ENCODE results near the gene PRDM7.
A peak's percentile ranks its signal among the peaks of the same experiment; 100 is the strongest.

PRDM7 gene

DNA sequence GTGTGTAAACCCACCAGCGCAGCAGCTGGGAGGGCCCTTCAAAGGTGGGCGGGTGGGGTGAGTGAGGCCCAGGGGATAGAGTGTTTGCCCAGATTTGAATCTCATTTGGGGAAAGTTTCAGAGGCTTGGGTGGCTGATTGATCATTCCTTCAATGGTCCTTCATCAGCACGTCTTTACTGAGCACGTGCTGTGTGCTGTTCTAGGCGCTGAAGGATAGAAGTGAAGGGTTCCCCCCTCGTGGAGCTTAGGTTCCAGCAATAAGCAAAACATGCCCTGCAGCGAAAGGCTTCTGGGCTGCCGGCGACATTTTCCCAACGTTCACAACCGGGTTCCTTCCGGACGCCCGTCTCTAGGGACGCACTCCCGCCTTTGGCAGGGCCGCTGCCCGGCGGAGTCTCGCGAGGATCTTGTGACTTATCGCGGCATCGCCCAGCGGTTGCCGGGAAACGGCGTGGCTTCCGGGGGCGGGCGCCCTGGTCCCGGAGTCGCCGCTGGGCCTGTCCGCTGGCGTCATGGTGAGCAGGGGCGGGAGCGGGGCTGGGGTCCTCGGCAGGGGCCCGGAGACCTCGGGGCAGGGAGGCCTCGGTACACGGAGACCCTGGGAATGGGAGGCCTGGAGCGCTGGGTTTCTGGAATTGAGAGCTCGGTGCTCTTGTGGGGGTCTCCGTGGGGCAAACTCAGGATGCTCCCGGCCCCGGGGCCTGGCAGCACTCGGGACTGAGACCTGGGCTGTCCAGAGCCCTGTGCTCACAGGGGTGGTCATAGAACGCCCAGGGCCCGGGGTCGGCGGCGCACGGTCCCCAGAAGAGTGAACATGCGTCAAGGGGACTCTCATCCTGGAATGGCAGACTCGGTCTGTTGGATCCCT lies 54.7 kb downstream of the PRDM7 start:
- H3K27ac ChIP-seq = peak overlapping the region; percentile 91
- TF ChIP-seq, protein P1, sequence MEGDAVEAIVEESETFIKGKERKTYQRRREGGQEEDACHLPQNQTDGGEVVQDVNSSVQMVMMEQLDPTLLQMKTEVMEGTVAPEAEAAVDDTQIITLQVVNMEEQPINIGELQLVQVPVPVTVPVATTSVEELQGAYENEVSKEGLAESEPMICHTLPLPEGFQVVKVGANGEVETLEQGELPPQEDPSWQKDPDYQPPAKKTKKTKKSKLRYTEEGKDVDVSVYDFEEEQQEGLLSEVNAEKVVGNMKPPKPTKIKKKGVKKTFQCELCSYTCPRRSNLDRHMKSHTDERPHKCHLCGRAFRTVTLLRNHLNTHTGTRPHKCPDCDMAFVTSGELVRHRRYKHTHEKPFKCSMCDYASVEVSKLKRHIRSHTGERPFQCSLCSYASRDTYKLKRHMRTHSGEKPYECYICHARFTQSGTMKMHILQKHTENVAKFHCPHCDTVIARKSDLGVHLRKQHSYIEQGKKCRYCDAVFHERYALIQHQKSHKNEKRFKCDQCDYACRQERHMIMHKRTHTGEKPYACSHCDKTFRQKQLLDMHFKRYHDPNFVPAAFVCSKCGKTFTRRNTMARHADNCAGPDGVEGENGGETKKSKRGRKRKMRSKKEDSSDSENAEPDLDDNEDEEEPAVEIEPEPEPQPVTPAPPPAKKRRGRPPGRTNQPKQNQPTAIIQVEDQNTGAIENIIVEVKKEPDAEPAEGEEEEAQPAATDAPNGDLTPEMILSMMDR (conservative IDR thresholded peaks at IDR 0.05) = no peak
- peak; percentile 47; the same call in 1 of the 2 replicates for TF ChIP-seq ZFX (IDR thresholded peaks at IDR 0.05)

DNA sequence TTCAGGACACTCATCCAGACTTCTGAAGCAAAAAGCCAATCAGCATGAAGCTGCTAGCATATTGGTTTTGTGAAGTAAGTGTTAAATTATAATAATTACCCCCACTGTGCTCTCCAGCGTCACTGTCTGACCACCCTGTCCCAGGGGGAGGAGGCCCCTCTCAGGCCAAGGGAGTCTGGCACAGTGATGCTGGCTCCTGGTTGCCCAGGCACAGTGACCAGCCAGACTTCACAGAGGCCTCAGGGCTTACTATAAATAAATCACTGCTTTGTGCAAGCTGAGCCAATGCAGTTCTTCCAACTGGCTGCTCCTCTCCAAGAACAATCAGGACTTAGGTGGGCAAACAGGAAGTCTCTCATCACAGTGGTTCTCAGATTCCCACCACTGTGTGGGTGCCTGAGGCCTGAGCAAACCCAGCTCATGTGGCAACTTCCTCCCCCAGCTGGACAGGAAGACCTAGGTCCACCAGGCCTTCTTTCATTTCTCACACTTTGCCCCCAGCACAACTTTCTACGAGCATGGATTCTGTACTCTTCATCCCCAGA lies 56.2 kb downstream of the PRDM7 start:
- TF ChIP-seq ZFX (IDR thresholded peaks at IDR 0.05) = no peak
- TF ChIP-seq, protein P1 (conservative IDR thresholded peaks at IDR 0.05) = no peak
- peak overlapping the region; percentile 91; the same call in 1 of the 2 replicates for H3K27ac ChIP-seq

DNA sequence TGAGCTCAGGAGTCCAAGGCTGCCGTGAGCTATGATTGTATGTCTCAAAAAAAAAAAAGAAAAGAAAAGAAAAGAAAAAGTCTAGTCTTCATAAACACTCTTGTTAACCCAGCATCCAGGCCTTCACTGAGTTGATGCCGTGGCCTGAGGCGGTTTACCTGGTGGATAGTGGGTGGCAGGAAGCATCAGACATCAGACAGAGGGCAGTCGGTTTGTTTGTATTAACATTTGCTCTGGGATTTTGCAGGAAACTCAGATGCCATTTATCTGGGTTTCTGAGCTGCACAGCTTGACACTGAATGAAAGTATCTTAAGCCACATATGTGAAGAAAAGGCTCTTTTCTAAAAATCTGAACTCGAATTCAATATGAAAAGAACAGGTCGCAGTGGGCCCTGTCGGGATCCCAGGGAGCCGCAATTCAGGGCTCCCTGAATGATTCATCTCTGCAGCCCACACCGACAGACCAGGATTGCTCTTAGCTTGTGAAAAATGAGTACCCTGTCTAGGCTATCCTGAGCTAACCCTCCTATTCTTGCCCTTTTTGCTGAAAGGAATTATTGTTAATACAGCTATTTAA lies 56.8 kb downstream of the PRDM7 start:
- TF ChIP-seq, protein P1 (conservative IDR thresholded peaks at IDR 0.05) = no peak
- TF ChIP-seq ZFX (IDR thresholded peaks at IDR 0.05) = no peak
- peak overlapping the region; percentile 91 for H3K27ac ChIP-seq

DNA sequence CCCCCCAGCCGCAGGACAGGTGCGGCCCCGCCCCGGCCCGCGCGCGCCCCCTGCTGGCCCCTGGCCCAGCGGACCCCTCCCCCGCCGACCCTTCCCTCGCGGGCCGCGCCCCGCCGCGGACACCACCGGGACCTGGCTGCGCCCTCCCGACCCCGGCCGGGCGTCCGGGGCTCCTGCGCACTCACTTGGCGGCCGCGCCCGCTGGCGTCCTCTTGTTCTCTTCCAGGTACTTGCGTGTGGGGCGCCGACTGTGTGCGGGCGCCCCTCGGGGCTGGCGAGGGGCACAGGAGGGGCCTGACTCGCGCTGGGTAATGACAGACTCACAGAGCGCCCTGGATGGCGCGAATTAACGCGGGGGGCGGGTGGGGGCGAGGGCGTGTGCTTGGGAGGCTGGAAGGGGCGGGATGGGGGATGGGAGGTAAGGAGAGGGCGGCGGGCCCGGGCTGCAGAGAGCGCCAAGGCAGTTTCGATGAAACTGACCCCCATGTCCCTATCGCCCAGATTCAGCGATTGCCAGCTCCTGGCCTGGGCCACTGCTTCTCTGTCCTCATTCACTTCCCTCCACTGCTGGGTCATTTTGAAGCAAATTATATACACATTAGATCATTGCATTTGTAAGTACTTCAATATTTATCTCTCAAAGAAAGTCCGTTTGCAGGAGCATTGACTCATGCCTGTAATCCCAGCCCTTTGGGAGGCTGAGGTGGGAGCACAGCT lies 57.4 kb downstream of the PRDM7 start:
- peak overlapping the region; percentile 91 for H3K27ac ChIP-seq
- TF ChIP-seq, protein P1 (conservative IDR thresholded peaks at IDR 0.05) = peak; percentile 90
- no peak for TF ChIP-seq ZFX (IDR thresholded peaks at IDR 0.05)

DNA sequence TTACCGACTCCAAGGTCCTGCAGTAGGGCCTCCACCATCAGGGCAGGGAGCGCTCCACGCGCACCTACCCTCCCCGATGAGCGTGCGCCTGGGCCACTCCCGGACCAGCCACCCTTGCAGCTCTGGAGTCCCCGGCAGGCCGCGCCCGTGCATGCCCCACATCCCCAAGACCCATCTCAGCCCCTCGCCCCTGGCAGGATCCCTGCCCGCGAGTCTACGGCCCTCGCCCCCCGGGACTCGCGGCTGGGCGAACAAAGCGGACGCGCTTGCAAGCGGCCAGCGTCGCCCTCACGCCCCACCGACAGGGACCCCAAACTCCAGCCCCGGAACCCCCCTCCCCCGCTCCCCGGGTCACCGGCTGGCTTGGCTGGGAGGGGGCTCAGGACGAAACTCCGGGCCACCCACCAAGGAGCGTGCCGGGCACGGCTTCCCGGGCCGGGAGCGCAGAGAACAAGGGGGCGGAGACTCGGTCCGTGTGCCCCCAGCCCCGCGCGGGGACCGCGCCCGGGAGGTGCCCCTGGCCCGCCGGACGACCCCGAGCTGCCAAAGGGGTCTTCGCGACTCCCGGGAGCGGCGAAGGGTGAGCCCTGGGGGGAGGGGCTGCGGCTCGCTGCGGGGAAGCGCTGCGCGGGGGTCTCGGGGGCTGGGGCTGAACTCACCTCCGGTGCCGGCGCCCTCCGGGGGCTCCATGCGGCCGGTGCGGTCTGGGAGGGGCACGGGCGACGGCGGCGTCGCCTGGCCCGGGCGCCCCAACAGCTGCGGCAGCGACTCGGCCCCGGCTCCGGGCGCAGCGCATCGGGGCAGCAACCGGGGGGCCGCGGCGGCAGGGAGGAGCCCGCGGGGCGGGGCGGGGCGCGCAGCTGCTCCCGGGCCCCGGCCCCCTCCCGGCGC lies 58.2 kb downstream of the PRDM7 start, which contains the start of gene DBNDD1:
Gene DBNDD1, minus strand, starts transcription at position 805 of the 891 bp plus-strand sequence. Its CDS starts 115 bp downstream, at position 690.
- peak within 1 kb of the TSS; percentile 91 for H3K27ac ChIP-seq
- TF ChIP-seq, protein P1 (conservative IDR thresholded peaks at IDR 0.05) = no peak
- peak; percentile 47; the same call in 1 of the 2 replicates for TF ChIP-seq ZFX (IDR thresholded peaks at IDR 0.05)

DNA sequence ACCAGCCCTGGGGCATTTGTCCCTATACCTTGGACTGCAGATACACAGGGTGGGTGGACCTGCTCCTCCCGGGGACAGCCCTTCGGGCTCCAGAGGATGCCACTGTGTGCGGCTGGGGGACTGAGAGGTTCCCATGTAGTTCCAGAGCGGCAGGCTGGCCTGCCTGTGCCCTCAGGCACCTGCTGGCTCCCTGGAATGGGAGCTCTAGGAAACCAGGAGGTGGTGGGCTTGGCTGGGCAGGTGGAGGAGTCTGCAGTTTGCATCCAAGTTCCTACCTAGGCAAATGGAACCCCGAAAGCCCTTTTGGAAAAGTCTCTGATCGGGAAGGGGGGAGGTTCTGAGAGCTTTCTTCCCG lies 58.9 kb downstream of the PRDM7 start:
- TF ChIP-seq ZFX (IDR thresholded peaks at IDR 0.05) = no peak
- TF ChIP-seq, protein P1 (conservative IDR thresholded peaks at IDR 0.05) = no peak
- peak overlapping the region; percentile 91 for H3K27ac ChIP-seq

Data from C4-2B (cell line).